GM15510 (cell line): ENCODE data around the gene CLSTN2.

Experiments used
- POLR2A ChIP-seq: IDR thresholded peaks from 3 replicates; pipeline ENCODE4 v1.6.1; 2011; ENCODE audit warnings: borderline replicate concordance; ENCODE audit not compliant: insufficient read length; ENCODE audit errors: extremely low read depth

Gene CLSTN2

DNA sequence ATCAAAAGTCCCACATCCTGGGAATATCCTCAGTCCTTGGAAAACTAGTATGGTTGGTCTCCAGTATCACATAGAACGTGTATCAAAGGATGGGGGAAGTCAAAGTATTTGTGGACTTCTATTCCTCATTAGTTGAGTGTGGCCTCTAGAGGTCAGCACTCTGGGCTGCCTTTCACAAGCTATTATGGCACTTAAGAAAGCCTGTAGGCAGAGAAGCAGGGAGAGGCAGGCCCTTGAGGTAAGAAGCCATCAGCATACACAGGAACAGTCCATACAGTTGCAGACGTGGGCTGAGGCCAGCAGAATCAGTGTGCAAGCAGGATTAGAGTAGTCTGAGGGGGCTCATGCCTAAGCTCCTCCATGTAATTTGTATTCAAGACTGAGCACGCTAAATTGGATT lies 341.7 kb downstream of the CLSTN2 start:
- no peak for TF ChIP-seq POLR2A

DNA sequence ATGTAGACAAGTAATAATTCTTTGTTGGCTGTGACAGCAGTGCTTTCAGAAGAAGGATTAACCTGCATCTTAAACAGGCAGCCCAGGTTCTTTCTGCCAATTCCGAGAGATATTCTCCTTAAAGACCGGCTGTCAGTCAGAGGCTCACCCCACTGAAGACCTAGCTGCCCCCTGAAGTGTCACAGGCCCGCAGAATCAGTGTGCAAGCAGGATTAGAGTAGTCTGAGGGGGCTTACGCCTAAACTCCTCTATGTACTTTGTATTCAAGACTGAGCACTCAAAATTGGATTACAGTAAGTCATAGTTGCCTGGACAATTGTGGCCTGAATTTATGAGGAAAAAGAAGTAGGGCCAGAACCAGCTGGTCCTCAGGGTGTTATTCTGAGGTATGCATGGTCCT lies 342.9 kb downstream of the CLSTN2 start:
- TF ChIP-seq POLR2A = no peak

GRCh38 chr3:140284372-140284771 lies 349.4 kb downstream of the CLSTN2 start:
- no peak for TF ChIP-seq POLR2A

DNA sequence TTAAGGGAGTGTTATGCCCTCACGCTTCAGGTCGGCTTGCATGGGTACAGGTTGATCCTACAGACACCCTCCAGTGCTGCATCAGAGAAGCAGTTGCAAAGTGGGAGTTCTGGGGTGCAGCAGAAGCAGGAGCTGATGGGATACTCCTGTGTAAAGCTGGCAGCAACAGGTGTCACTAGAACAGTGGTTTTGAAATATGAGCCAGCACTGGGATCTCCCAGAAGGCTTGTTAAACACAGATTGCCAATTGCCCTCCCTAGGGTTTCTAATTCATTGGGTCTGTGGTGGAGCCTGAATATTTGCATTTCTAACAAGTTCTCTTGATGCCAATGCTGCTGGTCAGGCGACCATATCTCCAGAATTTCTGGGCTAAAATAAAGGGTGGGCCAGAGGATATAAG lies 350.4 kb downstream of the CLSTN2 start:
- no peak for TF ChIP-seq POLR2A

DNA sequence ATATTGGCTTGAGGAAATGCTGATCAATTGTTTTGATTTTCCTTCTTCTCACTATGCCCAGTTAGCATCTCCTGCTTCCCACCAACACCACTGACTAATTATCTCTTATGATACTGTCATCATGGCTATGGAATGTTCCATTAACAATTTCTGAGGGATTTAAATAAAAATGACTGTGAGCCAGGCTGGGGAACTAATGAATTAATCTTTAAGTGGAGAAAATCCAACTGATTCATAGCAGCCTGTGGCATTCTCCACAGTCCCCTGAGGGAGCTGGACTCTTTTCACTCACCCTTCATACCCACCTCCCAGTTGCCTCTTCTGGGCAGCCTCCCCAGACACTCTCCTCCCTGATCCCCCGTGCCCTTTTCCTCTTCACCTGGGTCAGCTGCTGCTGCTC lies 353.6 kb downstream of the CLSTN2 start:
- no peak for TF ChIP-seq POLR2A

DNA sequence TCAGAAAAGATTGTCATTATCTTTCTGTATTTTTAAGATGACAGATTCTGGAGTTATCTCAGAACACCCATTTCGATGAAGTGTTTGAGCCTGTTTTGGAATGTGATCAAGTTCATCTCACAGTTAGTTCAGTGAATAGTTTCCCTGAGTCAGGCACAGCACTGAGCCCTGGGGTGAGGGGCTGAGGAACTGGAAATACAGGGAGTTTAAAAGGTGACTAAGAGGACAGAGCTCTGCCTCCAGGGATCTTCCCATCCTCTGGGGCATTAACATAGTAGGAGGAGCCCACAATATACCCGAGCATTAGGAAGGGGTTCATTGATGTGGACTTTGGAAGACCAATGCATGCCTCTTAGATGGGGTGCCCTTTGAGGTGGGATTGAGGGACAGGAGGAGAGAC lies 355.1 kb downstream of the CLSTN2 start:
- no peak for TF ChIP-seq POLR2A

DNA sequence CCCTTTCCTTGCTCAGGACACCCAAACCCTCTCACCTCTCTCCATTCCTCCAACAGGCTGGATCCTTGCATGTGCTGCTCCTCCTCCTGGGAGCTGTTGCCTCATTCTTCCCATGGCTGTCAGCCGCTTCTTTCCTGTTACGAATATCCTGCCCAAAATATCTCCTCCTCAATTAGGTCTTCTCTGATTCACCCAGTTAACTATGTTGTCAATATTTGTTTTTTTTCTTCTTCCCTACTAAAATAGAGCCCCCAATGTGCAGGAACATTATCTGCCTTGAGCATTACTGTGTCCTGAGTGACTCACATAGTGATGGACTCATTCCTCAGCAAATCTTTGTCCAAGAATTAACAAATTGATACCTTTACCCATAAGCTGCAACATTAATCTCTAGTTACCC lies 357.2 kb downstream of the CLSTN2 start:
- no peak for TF ChIP-seq POLR2A

DNA sequence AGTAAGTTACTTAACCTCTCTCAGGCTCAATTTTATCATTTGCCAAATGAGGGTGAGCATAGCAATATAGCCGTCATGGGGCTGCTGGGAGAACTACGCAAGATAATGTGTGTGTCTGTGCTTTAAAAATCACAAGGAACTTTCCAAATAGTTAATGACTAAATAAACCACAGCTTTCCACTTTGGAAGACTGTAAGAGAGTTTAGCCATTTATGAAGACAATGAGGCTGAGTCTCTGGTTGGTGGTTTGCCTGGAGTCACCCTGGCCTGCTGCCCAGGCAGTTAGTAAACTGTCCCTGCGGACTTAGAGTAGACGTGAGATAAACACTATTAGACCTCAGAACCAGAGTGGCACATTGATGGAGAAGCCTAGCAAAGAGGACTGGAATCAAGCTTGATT lies 357.7 kb downstream of the CLSTN2 start:
- no peak for TF ChIP-seq POLR2A

DNA sequence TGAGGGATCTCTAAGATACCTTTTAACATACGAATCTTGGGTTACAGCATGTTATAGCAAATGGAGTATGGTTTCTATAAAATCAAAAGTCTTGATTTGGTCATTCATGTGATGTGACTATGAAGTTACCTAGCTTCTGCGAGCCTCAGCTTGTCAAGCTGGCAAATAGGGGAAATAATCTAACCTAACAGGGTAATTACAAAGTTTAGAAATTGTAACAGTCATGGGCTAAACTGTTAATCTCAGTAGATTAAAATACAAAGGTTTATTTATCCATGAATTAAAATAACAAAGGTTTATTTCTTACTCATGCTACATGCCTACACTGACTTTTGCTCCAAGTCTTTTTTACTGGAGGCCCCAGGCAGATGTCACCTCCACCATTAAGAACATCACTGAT lies 359.1 kb downstream of the CLSTN2 start:
- TF ChIP-seq POLR2A = no peak

DNA sequence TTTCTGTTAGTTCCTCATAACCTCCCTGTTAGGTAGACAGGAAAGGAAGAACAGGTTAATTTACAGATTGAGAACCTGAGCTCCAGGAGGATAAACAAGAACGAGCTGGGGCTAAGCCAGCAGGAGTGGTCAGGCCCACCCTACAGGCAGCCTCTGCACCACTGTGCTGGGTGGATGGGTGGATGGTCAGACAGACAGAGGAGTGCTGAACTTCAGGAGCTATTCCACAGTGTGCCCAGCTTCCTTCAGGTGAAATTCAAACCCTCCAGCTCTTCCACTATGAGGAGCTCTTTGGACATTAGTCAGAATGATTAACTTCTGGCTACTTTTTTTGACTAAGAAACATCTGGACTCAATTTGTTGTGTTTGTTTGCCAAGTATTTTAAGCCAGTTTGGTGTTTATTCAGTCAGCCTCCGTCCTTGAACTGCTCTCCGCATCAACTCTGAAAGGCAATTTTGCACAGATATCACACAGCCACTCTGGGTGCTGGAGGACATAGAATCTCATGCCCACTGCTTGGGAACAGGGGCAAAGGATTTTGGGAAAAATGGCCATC lies 361.9 kb downstream of the CLSTN2 start:
- no peak for TF ChIP-seq POLR2A

- TF ChIP-seq POLR2A = no peak
Observed at GRCh38 chr3:140298043-140298442, 363.1 kb downstream of the CLSTN2 start.

DNA sequence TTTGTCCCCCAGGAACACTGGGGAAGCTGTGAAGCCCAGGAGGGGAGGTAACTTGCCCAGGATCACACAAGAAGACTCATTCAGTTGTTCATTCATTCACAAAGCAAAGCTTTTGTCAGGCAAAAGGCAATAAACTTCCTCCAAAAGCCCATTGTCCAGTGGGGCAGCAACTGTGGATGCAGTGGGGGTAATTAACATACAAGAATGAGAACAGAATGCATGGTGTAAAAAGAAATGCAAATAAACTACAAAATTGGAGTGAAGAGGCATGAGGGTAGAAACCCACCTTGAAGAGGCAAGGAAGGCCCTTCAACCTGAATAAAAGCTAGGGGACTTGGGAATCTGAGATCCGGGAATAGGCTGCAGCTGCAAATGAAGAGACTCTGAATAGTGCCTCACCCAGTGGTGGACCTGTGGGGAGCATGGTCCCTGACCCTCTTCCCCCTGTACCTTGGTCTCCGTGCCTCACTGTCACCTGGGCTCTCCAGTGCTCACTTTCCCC lies 363.6 kb downstream of the CLSTN2 start:
- no peak for TF ChIP-seq POLR2A

- TF ChIP-seq POLR2A = no peak
Observed at GRCh38 chr3:140303875-140304274, 368.9 kb downstream of the CLSTN2 start.

DNA sequence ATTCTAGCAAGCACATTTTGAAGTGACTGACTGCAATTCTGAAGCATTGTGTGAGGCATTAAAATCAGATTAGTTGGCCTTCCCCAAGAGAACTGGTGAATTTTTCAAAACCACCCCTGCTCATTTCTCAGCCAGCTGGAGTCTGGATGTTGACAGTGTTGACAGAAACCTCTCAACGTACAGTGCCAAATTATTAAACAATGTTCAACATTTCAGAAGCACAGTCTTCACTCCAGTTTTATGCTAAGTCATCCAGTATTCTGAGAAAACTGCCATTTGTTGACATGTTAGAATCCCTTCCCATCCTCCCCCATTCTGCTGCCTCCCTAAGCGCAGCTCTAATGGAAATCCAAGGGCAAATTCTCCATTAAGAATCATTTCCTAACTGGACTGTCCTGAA lies 373.6 kb downstream of the CLSTN2 start:
- TF ChIP-seq POLR2A = no peak

GRCh38 chr3:140311428-140311827 lies 376.4 kb downstream of the CLSTN2 start:
- no peak for TF ChIP-seq POLR2A

- TF ChIP-seq POLR2A = no peak
Observed at GRCh38 chr3:140315955-140316354, 381.0 kb downstream of the CLSTN2 start.

DNA sequence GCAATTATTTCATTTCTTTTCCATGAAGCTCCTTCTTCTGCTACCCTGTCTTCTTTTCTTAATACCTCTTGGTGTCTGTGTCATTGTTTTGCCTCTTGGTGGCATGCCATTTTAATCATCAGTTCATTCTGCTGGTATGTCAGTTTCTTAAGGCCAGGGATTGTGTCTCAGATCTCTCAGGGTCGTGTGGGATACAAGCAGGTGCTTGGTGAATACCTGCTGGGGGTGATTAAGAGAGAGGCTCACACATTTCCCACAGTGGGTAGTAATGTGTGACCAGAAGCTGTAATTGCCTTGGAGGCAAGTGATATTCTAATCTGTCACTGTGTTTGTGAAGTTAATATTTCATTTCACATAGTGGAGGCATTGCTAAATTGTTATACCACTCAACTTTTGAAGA lies 381.5 kb downstream of the CLSTN2 start:
- TF ChIP-seq POLR2A = no peak
